ENCODE measurements around the gene NTF3.

NTF3 gene

GRCh38 chr12:5487076-5487475 is 55.2 kb downstream of the NTF3 start:
- H3K4me3 ChIP-seq (ENCODE audit: low read depth, low read length): no peak overlapping the region
- TF ChIP-seq CTCF (IDR thresholded peaks at IDR 0.05; ENCODE audit: borderline replicate concordance, insufficient read depth, low read depth, low read length): no peak

- TF ChIP-seq CTCF (IDR thresholded peaks at IDR 0.05; ENCODE audit: borderline replicate concordance, insufficient read depth, low read depth, low read length): no peak
- no peak overlapping the region for H3K4me3 ChIP-seq (ENCODE audit: low read depth, low read length)
Measured at GRCh38 chr12:5487948-5488625, 56.2 kb downstream of the NTF3 start.

- no peak for TF ChIP-seq CTCF (IDR thresholded peaks at IDR 0.05; ENCODE audit: borderline replicate concordance, insufficient read depth, low read depth, low read length)
- no peak overlapping the region for H3K4me3 ChIP-seq (ENCODE audit: low read depth, low read length)
Measured at GRCh38 chr12:5488626-5488955, 56.7 kb downstream of the NTF3 start.

- no peak for TF ChIP-seq CTCF (IDR thresholded peaks at IDR 0.05; ENCODE audit: borderline replicate concordance, insufficient read depth, low read depth, low read length)
- no peak overlapping the region for H3K4me3 ChIP-seq (ENCODE audit: low read depth, low read length)
Measured at GRCh38 chr12:5489017-5489416, 57.1 kb downstream of the NTF3 start.

- no peak overlapping the region for H3K4me3 ChIP-seq (ENCODE audit: low read depth, low read length)
- TF ChIP-seq CTCF (IDR thresholded peaks at IDR 0.05; ENCODE audit: borderline replicate concordance, insufficient read depth, low read depth, low read length): no peak
Measured at GRCh38 chr12:5489760-5490406, 58.0 kb downstream of the NTF3 start.

- no peak overlapping the region for H3K4me3 ChIP-seq (ENCODE audit: low read depth, low read length)
- TF ChIP-seq CTCF (IDR thresholded peaks at IDR 0.05; ENCODE audit: borderline replicate concordance, insufficient read depth, low read depth, low read length): no peak
Measured at GRCh38 chr12:5492562-5492961, 60.7 kb downstream of the NTF3 start.

GRCh38 chr12:5493018-5493417 is 61.1 kb downstream of the NTF3 start:
- H3K4me3 ChIP-seq (ENCODE audit: low read depth, low read length): no peak overlapping the region
- TF ChIP-seq CTCF (IDR thresholded peaks at IDR 0.05; ENCODE audit: borderline replicate concordance, insufficient read depth, low read depth, low read length): no peak

All from GM12875 (cell line).